Gastrocnemius medialis (tissue), 4 donors: Measurements from ENCODE around the gene VAPB. TPM values are rescaled to one million over a fixed set of nuclear protein-coding genes. Genes with fewer than 3 reads are reported as not detected.

Source experiments
- ATAC-seq, 2 donors: fragments of 150-250 bp; one replicate each; pipeline ENCODE4 v1.9.1; 2016
- DNase-seq, 2 donors: peaks; one replicate each; pipeline ENCODE4 v3.0.0-alpha.2; 2019
- H3K27ac ChIP-seq, 4 donors: fragments of 200-600 bp; sonication (generic); 1 replicate in 1 of 4; 2 replicates in 3 of 4; pipeline ENCODE4 v1.5.1; 2016 to 2018; ENCODE audit warnings: mild to moderate bottlenecking in 2 of 4, moderate library complexity in 1 of 4
- H3K27me3 ChIP-seq, 3 donors: fragments of 200-600 bp; sonication (generic) in 2 of 3; 1 replicate in 1 of 3; 2 replicates in 2 of 3; pipeline versions ENCODE4 v1.5.1 to v1.6.0; 2016 to 2019; ENCODE audit warnings: mild to moderate bottlenecking in 1 of 3, moderate library complexity in 1 of 3
- H3K36me3 ChIP-seq, 2 donors: fragments of 200-600 bp; sonication (generic) in 1 of 2; one replicate each; pipeline ENCODE4 v1.5.1; 2017 to 2018
- H3K4me1 ChIP-seq, 2 donors: fragments of 200-600 bp; sonication (generic) in 1 of 2; one replicate each; pipeline ENCODE4 v1.5.1; 2016 to 2017; ENCODE audit warnings: mild to moderate bottlenecking in 2 of 2
- H3K4me3 ChIP-seq, 4 donors: fragments of 200-600 bp; sonication (generic) in 3 of 4; 1 replicate in 1 of 4; 2 replicates in 3 of 4; pipeline ENCODE4 v1.5.1; 2016 to 2019; ENCODE audit warnings: mild to moderate bottlenecking in 2 of 4
- H3K9me3 ChIP-seq, 3 donors: fragments of 200-600 bp; sonication (generic) in 2 of 3; 1 replicate in 1 of 3; 2 replicates in 2 of 3; pipeline ENCODE4 v1.5.1; 2016 to 2019
- POLR2A ChIP-seq, 2 donors: fragments of 450-650 bp; IDR thresholded peaks; one replicate each; pipeline ENCODE4 v1.6.1; 2017; ENCODE audit warnings: antibody characterized with exemption in 2 of 2, mild to moderate bottlenecking in 2 of 2, moderate library complexity in 2 of 2
- in situ Hi-C, 4 donors: fragments of 200-750 bp; cut with MboI; loops; one replicate each; pipeline versions ENCODE4 v1.15.0 to v1.8.0; 2017; ENCODE audit warnings: low sequenced_read_pairs in 4 of 4
- intact Hi-C: fragments of 100-400 bp; cut with DNase I; formaldehyde crosslinking; loops from one replicate; pipeline ENCODE4 v1.15.1; 2023; ENCODE audit warnings: low total_unique reads
- total RNA-seq, 4 donors: library from RNA; depleted of rRNA; stranded (reverse); fragments of >200 nt; gene quantifications; one replicate each; pipeline versions ENCODE4 v1.1.0 to v1.2.3, GENCODE V29; 2016
- TF ChIP-seq, protein P1 (sequence below), 5 experiments: fragments of 450-650 bp in 3 of 5; fragments of 200-600 bp in 2 of 5; sonication (generic) in 2 of 5; IDR thresholded peaks in 4 of 5; conservative IDR thresholded peaks in 1 of 5; 1 replicate in 4 of 5; 2 replicates in 1 of 5; pipeline ENCODE4 v1.5.1; 2016 to 2019; ENCODE audit warnings: antibody characterized with exemption in 5 of 5, mild to moderate bottlenecking in 3 of 5, moderate library complexity in 3 of 5

VAPB gene
- total RNA-seq, 4 donors from 2014 or later: 30.4 to 37.7 (median 32.8) TPM

DNA sequence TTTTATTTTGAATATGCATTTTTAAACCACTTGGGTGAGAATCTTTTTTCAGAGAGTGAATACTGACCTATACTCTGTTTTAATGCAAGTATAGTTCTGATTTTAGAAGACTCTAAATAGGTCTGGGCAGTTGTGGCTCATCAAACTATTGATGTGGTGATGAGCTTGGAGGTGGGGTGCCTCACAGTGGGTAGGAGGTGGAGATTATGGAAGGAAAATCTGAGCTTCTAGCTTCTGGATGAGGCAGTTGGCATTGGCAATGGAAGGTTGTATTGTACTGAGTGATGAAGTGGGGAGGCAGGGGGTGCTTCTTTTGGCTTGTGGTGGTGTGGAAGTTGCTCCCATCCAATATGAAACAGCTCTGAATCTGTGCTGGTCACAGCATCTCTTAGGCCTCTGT is 52.7 kb downstream of the VAPB start:
- intact Hi-C loops: loop anchor here (10.0 kb wide), 1 partner anchor 137 kb away; the partner anchor contains the start of gene RAB22A

DNA sequence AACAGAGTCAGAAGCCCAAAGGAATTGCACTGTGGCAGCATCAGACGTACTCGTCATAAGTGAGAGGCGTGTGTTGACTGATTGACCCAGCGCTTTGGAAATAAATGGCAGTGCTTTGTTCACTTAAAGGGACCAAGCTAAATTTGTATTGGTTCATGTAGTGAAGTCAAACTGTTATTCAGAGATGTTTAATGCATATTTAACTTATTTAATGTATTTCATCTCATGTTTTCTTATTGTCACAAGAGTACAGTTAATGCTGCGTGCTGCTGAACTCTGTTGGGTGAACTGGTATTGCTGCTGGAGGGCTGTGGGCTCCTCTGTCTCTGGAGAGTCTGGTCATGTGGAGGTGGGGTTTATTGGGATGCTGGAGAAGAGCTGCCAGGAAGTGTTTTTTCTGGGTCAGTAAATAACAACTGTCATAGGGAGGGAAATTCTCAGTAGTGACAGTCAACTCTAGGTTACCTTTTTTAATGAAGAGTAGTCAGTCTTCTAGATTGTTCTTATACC is 55.8 kb downstream of the VAPB start:
- TF ChIP-seq, protein P1, sequence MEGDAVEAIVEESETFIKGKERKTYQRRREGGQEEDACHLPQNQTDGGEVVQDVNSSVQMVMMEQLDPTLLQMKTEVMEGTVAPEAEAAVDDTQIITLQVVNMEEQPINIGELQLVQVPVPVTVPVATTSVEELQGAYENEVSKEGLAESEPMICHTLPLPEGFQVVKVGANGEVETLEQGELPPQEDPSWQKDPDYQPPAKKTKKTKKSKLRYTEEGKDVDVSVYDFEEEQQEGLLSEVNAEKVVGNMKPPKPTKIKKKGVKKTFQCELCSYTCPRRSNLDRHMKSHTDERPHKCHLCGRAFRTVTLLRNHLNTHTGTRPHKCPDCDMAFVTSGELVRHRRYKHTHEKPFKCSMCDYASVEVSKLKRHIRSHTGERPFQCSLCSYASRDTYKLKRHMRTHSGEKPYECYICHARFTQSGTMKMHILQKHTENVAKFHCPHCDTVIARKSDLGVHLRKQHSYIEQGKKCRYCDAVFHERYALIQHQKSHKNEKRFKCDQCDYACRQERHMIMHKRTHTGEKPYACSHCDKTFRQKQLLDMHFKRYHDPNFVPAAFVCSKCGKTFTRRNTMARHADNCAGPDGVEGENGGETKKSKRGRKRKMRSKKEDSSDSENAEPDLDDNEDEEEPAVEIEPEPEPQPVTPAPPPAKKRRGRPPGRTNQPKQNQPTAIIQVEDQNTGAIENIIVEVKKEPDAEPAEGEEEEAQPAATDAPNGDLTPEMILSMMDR (IDR thresholded peaks at IDR 0.05 in 4 of 5, conservative IDR thresholded peaks at IDR 0.05 in 1 of 5): no peak
- no peak for TF ChIP-seq POLR2A (IDR thresholded peaks at IDR 0.05)
- no peak for DNase-seq
- intact Hi-C loops (loop anchor here (10.0 kb wide), 1 partner anchor 140 kb away; the partner anchor contains the start of gene RAB22A), in situ Hi-C loops (loop anchor here (10.0 kb wide), 2 partner anchors 200 to 210 kb away; no protein-coding TSS in a partner anchor)
- H3K27me3 ChIP-seq: no peaks in the 10 kb centered on the region
- H3K9me3 ChIP-seq: no peaks in the 10 kb centered on the region
- H3K4me1 ChIP-seq: peaks cover 0 to under 1% of the 10 kb centered on the region in 2 donors
- no peak overlapping the region for H3K4me3 ChIP-seq
- ATAC-seq: no peak
- H3K36me3 ChIP-seq: peaks cover 0 to 32% of the 10 kb centered on the region in 2 donors
- H3K27ac ChIP-seq: no peak overlapping the region

More for the DNA sequence above, 52.7 kb downstream of the VAPB start:
- in situ Hi-C loops: loop anchor here (10.0 kb wide), 2 partner anchors 197 to 207 kb away; no protein-coding TSS in a partner anchor
- no peaks in the 10 kb centered on the region for H3K9me3 ChIP-seq
- ATAC-seq (no peak), DNase-seq (no peak)
- peaks cover 10 to 14% of the 10 kb centered on the region in 2 donors for H3K4me1 ChIP-seq
- H3K36me3 ChIP-seq: peaks cover 0 to 32% of the 10 kb centered on the region in 2 donors
- no peak overlapping the region for H3K4me3 ChIP-seq
- H3K27ac ChIP-seq: no peak overlapping the region
- TF ChIP-seq, protein P1 (IDR thresholded peaks at IDR 0.05 in 4 of 5, conservative IDR thresholded peaks at IDR 0.05 in 1 of 5): no peak
- no peak for TF ChIP-seq POLR2A (IDR thresholded peaks at IDR 0.05)
- no peaks in the 10 kb centered on the region for H3K27me3 ChIP-seq

DNA sequence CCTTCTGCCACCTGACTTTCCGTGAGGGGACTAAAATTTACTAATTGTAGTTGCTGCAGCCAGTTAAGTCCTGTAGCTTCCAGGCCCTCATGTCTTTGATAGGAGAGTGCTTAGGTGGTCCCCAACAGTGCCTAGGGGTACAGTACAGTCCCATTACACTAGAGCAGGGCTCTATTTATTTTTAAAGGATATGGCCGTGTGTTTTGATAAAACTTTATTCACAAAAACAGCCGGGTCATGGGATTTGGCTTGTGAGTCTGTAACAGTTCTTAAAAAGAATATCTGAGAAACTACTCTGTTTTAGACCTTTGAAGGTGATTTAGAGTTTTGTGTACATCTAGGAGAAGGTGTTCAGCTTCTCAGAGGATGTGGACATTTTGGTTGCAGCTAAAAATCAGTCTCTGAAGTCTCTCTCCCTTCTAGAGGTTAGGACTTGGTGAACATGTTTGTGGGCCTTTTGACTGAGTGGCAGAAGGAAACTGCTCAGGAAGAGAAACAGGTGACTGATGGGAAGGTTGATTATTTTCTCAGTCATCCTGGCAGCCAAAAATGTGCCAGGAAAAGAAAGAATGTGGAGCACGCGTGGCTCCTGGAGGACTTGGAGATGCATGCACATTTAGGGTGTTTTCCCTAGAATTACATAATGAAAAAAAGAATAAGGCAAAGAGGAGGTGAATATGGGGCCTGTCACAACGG is 57.4 kb downstream of the VAPB start:
- no peak for DNase-seq
- no peaks in the 10 kb centered on the region for H3K4me1 ChIP-seq
- no peak overlapping the region for H3K27ac ChIP-seq
- TF ChIP-seq, protein P1 (IDR thresholded peaks at IDR 0.05 in 4 of 5, conservative IDR thresholded peaks at IDR 0.05 in 1 of 5): no peak
- TF ChIP-seq POLR2A (IDR thresholded peaks at IDR 0.05): no peak
- no peak for ATAC-seq
- H3K27me3 ChIP-seq: no peaks in the 10 kb centered on the region
- intact Hi-C loops (loop anchor here (10.0 kb wide), 1 partner anchor 142 kb away; the partner anchor contains the start of gene RAB22A), in situ Hi-C loops (loop anchor here (10.0 kb wide), 2 partner anchors 202 to 212 kb away; no protein-coding TSS in a partner anchor)
- no peak overlapping the region for H3K4me3 ChIP-seq
- H3K9me3 ChIP-seq: no peaks in the 10 kb centered on the region
- peaks cover 0 to 32% of the 10 kb centered on the region in 2 donors for H3K36me3 ChIP-seq

DNA sequence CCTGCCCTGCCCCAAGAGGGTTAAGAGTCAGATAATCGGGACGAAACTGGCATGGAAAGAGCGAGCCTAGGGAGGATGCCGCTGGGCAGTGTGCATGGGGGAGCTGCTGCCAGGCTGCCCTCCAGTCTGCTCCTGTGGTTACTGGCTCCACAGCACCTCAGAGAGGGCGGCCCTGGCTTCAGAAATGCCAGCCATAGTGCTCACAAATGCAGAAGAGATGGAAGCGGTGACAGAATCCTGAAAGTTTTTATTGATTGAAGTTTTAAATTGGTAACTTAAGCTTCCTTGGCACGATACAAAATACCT is 57.9 kb downstream of the VAPB start:
- DNase-seq (no peak), ATAC-seq (no peak)
- in situ Hi-C loops: loop anchor here (10.0 kb wide), 2 partner anchors 202 to 212 kb away; no protein-coding TSS in a partner anchor
- H3K4me3 ChIP-seq: no peak overlapping the region
- no peaks in the 10 kb centered on the region for H3K4me1 ChIP-seq
- TF ChIP-seq POLR2A (IDR thresholded peaks at IDR 0.05): no peak
- TF ChIP-seq, protein P1 (IDR thresholded peaks at IDR 0.05 in 4 of 5, conservative IDR thresholded peaks at IDR 0.05 in 1 of 5): no peak
- intact Hi-C loops: loop anchor here (1.0 to 10.0 kb wide), 2 partner anchors 142 to 210 kb away; partner anchors contain the start of gene RAB22A
- H3K9me3 ChIP-seq: no peaks in the 10 kb centered on the region
- H3K27ac ChIP-seq: no peak overlapping the region
- H3K36me3 ChIP-seq: peaks cover 0 to 35% of the 10 kb centered on the region in 2 donors
- no peaks in the 10 kb centered on the region for H3K27me3 ChIP-seq
